ENCODE results near the gene AHNAK.

DNA sequence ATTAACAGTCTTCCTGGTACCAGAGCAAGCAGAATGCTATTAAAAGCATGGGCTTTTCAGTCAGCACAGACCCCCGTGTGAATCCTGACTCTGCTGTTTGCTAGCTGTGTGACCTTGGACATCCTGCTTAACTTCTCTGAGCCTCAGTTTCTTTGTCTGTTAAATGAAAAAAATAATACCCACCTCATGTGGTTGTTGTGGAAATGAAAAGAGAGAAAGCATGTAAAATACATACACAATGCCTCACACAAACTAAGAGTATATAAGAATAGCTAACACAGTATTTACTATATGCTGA lies 39.5 kb downstream of the AHNAK start:
- TF ChIP-seq ARNTL (CRISPR knock-in tag; IDR thresholded peaks at IDR 0.05; ENCODE audit: borderline replicate concordance, low read depth): no peak
- no peak for TF ChIP-seq ZC3H10 (CRISPR knock-in tag; IDR thresholded peaks at IDR 0.05)
- no peak for TF ChIP-seq GLIS3 (CRISPR knock-in tag; IDR thresholded peaks at IDR 0.05)
- TF ChIP-seq, protein P1, sequence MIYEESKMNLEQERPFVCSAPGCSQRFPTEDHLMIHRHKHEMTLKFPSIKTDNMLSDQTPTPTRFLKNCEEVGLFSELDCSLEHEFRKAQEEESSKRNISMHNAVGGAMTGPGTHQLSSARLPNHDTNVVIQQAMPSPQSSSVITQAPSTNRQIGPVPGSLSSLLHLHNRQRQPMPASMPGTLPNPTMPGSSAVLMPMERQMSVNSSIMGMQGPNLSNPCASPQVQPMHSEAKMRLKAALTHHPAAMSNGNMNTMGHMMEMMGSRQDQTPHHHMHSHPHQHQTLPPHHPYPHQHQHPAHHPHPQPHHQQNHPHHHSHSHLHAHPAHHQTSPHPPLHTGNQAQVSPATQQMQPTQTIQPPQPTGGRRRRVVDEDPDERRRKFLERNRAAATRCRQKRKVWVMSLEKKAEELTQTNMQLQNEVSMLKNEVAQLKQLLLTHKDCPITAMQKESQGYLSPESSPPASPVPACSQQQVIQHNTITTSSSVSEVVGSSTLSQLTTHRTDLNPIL (CRISPR knock-in tag; IDR thresholded peaks at IDR 0.05; ENCODE audit: low read depth): no peak
- TF ChIP-seq TCF4 (CRISPR knock-in tag; IDR thresholded peaks at IDR 0.05; ENCODE audit: borderline replicate concordance): no peak
- TF ChIP-seq PPARA (CRISPR knock-in tag; IDR thresholded peaks at IDR 0.05; ENCODE audit: borderline replicate concordance): no peak
- TF ChIP-seq ZFP30 (CRISPR knock-in tag; IDR thresholded peaks at IDR 0.05): no peak
- TF ChIP-seq, protein P2, sequence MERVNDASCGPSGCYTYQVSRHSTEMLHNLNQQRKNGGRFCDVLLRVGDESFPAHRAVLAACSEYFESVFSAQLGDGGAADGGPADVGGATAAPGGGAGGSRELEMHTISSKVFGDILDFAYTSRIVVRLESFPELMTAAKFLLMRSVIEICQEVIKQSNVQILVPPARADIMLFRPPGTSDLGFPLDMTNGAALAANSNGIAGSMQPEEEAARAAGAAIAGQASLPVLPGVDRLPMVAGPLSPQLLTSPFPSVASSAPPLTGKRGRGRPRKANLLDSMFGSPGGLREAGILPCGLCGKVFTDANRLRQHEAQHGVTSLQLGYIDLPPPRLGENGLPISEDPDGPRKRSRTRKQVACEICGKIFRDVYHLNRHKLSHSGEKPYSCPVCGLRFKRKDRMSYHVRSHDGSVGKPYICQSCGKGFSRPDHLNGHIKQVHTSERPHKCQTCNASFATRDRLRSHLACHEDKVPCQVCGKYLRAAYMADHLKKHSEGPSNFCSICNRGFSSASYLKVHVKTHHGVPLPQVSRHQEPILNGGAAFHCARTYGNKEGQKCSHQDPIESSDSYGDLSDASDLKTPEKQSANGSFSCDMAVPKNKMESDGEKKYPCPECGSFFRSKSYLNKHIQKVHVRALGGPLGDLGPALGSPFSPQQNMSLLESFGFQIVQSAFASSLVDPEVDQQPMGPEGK (CRISPR knock-in tag; IDR thresholded peaks at IDR 0.05; ENCODE audit: borderline replicate concordance): no peak
- TF ChIP-seq ZNF70 (CRISPR knock-in tag; IDR thresholded peaks at IDR 0.05): no peak
- TF ChIP-seq, protein P3, sequence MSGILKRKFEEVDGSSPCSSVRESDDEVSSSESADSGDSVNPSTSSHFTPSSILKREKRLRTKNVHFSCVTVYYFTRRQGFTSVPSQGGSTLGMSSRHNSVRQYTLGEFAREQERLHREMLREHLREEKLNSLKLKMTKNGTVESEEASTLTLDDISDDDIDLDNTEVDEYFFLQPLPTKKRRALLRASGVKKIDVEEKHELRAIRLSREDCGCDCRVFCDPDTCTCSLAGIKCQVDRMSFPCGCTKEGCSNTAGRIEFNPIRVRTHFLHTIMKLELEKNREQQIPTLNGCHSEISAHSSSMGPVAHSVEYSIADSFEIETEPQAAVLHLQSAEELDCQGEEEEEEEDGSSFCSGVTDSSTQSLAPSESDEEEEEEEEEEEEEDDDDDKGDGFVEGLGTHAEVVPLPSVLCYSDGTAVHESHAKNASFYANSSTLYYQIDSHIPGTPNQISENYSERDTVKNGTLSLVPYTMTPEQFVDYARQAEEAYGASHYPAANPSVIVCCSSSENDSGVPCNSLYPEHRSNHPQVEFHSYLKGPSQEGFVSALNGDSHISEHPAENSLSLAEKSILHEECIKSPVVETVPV (CRISPR knock-in tag; IDR thresholded peaks at IDR 0.05): no peak
- no peak for TF ChIP-seq ZFP3 (CRISPR knock-in tag; IDR thresholded peaks at IDR 0.05)
- TF ChIP-seq CSDC2 (CRISPR knock-in tag; IDR thresholded peaks at IDR 0.05): no peak

Measured in SK-N-SH treated with all-trans-retinoic acid at 6 μM for 48 hours (cell line).